Fibroblast of lung (primary cell): ENCODE results near the gene PALLD. TPM values are rescaled to one million over a fixed set of nuclear protein-coding genes. Genes with fewer than 3 reads are reported as not detected.

ENCODE experiments used
- DNase-seq, 2 donors: peaks; one replicate each; pipeline versions ENCODE4 v3.0.0 to v3.0.0-alpha.2; 2010; ENCODE audit warnings: low read depth in 2 of 2
- H2AFZ ChIP-seq: 2 replicates; pipeline ENCODE4 v1.5.1; 2012; ENCODE audit warnings: low read length, control low read depth, inconsistent platforms
- H3K27ac ChIP-seq: 2 replicates; pipeline ENCODE4 v1.5.1; 2011; ENCODE audit warnings: low read length, control low read depth; ENCODE audit not compliant: insufficient read depth
- H3K27me3 ChIP-seq: 2 replicates; pipeline ENCODE4 v1.5.1; 2011; ENCODE audit warnings: mild to moderate bottlenecking, low read length; ENCODE audit not compliant: control insufficient read depth, insufficient read depth
- H3K36me3 ChIP-seq: 2 replicates; pipeline ENCODE4 v1.5.1; 2011; ENCODE audit warnings: low read length; ENCODE audit not compliant: control insufficient read depth, insufficient read depth
- H3K4me1 ChIP-seq: 2 replicates; pipeline ENCODE4 v1.5.1; 2011; ENCODE audit warnings: low read length; ENCODE audit not compliant: control insufficient read depth, insufficient read depth; ENCODE audit errors: extremely low read depth
- H3K4me2 ChIP-seq: 2 replicates; pipeline ENCODE4 v1.5.1; 2011; ENCODE audit warnings: low read length, control low read depth; ENCODE audit not compliant: insufficient read depth; ENCODE audit errors: extremely low read depth
- H3K4me3 ChIP-seq, 4 experiments: fragments of 200-600 bp in 1 of 4; sonication (generic) in 1 of 4; replicated peaks in 1 of 4; 2 replicates each; pipeline ENCODE4 v1.5.1; 2011 to 2016; ENCODE audit warnings: low read length in 4 of 4, low read depth in 3 of 4, mild to moderate bottlenecking in 3 of 4, control low read depth in 2 of 4, inconsistent platforms in 1 of 4, mixed read lengths in 1 of 4; ENCODE audit not compliant: insufficient read depth in 1 of 4; ENCODE audit errors: control extremely low read depth in 1 of 4
- H3K79me2 ChIP-seq: 2 replicates; pipeline ENCODE4 v1.5.1; 2012; ENCODE audit warnings: mild to moderate bottlenecking, low read length, inconsistent platforms; ENCODE audit not compliant: control insufficient read depth, insufficient read depth
- H3K9ac ChIP-seq: 2 replicates; pipeline ENCODE4 v1.5.1; 2011; ENCODE audit warnings: mild to moderate bottlenecking, low read length, control low read depth; ENCODE audit not compliant: insufficient read depth
- H3K9me3 ChIP-seq: 2 replicates; pipeline ENCODE4 v1.5.1; 2012; ENCODE audit warnings: low read depth, low read length; ENCODE audit not compliant: control insufficient read depth, insufficient read depth
- H4K20me1 ChIP-seq: 2 replicates; pipeline ENCODE4 v1.5.1; 2011; ENCODE audit warnings: low read length; ENCODE audit not compliant: control insufficient read depth, insufficient read depth; ENCODE audit errors: extremely low read depth
- EZH2 ChIP-seq: IDR thresholded peaks from 2 replicates; pipeline ENCODE4 v1.5.1; 2012; ENCODE audit warnings: low read length, control low read depth, mild to moderate bottlenecking; ENCODE audit errors: missing control alignments
- polyA plus RNA-seq, 2 donors: library from polyadenylated mRNA; depleted of rRNA in 1 of 2; stranded (reverse) in 1 of 2; unstranded in 1 of 2; fragments of >200 nt; gene quantifications; 2 replicates each; pipeline ENCODE4 v1.2.1, GENCODE V29; 2011 to 2012; ENCODE audit warnings: missing spikeins in 1 of 2
- total RNA-seq: library from RNA; depleted of rRNA; stranded (reverse); fragments of >200 nt; gene quantifications from 2 replicates; pipeline ENCODE4 v1.2.1, GENCODE V29; 2014
- TF ChIP-seq, protein P1 (sequence below), 2 donors: IDR thresholded peaks in 1 of 2; conservative IDR thresholded peaks in 1 of 2; 1 replicate in 1 of 2; 2 replicates in 1 of 2; pipeline ENCODE4 v1.5.1; 2011 to 2012; ENCODE audit warnings: low read length in 2 of 2, control low read depth in 1 of 2, inconsistent platforms in 1 of 2, low read depth in 1 of 2, mild to moderate bottlenecking in 1 of 2

Gene PALLD
- total and polyA plus RNA-seq, 2 donors (not counting 1 experiment from before 2014, with no cell fraction given): 200 to 205 TPM

DNA sequence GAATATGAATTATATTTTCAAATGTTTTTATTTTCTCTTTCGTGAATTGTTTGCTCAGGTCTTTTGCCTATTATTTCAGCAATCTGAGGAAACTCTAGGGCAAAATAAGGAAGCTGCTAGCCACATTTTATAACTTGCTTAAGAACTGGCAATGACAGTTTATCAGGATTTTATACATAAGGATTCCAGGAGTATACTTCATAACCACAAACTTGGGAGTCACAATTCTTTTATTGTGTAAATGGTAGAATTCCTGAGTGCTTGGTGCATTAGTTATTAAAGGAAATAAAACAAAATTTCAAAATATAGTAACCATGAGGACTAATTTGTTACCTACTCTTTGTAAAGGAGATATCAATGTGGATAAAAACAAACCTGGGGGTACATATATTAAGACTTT is 54.4 kb downstream of the PALLD start:
- Histone ChIP-seq H3K79me2 (no peaks in the 10 kb centered on the region), H3K36me3 (no peaks in the 10 kb centered on the region), H3K9ac (no peak overlapping the region), H4K20me1 (no peaks in the 10 kb centered on the region), H3K27ac (peak overlapping the region; percentile 81), H3K27me3 (no peaks in the 10 kb centered on the region), H3K4me1 (peaks cover 15% of the 10 kb centered on the region), H2AFZ (no peak overlapping the region), H3K9me3 (no peaks in the 10 kb centered on the region), H3K4me3 (no peak overlapping the region), H3K4me2 (peak overlapping the region; percentile 23)
- peak; percentile 89 to 91 for DNase-seq
- TF ChIP-seq, protein P1, sequence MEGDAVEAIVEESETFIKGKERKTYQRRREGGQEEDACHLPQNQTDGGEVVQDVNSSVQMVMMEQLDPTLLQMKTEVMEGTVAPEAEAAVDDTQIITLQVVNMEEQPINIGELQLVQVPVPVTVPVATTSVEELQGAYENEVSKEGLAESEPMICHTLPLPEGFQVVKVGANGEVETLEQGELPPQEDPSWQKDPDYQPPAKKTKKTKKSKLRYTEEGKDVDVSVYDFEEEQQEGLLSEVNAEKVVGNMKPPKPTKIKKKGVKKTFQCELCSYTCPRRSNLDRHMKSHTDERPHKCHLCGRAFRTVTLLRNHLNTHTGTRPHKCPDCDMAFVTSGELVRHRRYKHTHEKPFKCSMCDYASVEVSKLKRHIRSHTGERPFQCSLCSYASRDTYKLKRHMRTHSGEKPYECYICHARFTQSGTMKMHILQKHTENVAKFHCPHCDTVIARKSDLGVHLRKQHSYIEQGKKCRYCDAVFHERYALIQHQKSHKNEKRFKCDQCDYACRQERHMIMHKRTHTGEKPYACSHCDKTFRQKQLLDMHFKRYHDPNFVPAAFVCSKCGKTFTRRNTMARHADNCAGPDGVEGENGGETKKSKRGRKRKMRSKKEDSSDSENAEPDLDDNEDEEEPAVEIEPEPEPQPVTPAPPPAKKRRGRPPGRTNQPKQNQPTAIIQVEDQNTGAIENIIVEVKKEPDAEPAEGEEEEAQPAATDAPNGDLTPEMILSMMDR (conservative IDR thresholded peaks at IDR 0.05 in 1 of 2, IDR thresholded peaks at IDR 0.05 in 1 of 2; ENCODE audit: low read depth in 1 of 2, low read length in 2 of 2): no peak
- TF ChIP-seq EZH2: no peak

DNA sequence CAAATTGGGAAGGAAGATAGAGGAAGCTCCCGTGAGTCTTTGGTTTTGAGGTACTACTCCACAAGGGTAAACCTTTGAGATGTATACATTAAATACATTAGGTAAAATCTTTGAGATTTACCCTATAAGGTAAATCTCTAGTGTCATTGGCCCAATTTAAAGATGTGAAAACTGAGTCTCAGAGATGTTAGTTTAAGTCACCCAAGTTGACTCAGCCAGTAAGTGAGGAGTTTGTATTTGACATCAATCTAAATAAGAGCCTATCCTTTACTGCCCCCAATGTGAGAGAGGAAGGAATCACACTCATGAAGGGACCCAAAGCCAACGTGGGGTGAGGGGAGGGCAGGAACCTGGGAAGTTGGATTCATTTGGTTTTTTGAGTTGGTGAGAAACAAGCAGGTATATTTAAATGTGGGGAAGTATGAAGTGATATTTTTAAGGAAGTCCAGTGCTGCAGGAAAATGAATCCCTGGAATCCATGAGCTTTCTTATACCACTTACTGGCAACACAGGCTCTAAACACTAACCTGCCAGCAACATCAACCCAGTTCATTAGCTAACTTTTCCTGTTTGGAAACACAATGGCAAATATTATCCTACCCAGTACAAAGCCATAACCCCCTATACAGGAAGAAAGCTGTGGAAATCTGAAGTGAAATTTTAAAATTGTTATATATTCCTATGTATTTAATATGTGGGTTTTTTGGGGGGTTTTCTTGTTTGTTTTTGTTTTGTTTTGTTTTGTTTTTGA is 55.3 kb downstream of the PALLD start:
- Histone ChIP-seq H3K27ac (peak overlapping the region; percentile 81), H3K4me3 (no peak overlapping the region), H3K79me2 (no peaks in the 10 kb centered on the region), H3K4me2 (no peak overlapping the region), H3K36me3 (no peaks in the 10 kb centered on the region), H3K9me3 (no peaks in the 10 kb centered on the region), H2AFZ (no peak overlapping the region), H3K9ac (no peak overlapping the region), H3K4me1 (peaks cover 15% of the 10 kb centered on the region), H4K20me1 (no peaks in the 10 kb centered on the region), H3K27me3 (no peaks in the 10 kb centered on the region)
- TF ChIP-seq, protein P1 (conservative IDR thresholded peaks at IDR 0.05 in 1 of 2, IDR thresholded peaks at IDR 0.05 in 1 of 2; ENCODE audit: low read depth in 1 of 2, low read length in 2 of 2): no peak
- no peak for TF ChIP-seq EZH2
- DNase-seq: no peak

DNA sequence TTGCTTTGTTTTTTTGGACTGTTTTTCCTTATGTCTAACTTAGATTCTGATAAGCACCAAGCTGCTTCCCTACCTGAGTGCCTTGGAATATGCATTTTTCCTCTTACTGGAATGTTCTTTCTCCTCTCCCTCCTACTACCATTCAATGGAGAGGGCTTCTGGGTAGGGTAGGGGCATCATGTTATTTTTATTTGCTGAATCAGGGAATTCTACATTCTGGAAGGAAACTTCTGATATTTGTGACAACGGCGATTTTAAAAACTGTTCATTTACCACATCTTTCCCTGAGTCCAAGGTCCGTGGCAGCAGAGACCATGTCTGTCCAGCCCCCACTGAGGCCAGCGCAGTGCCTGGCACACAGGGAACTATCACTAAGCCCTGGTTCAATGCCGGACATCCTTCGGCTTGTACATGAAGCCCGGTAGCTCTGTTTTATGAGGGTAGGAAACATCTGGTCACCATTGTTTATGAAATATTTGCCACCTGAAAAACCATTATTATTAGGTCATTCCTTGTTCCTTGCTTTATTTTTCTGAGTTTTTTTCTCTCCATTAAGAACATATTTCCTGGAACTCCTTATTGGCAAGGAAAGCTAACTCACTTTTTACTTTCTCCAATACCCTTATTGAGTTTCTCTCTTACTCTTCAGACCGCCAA is 57.0 kb downstream of the PALLD start:
- no peak overlapping the region for H3K27ac ChIP-seq
- no peaks in the 10 kb centered on the region for H3K36me3 ChIP-seq
- DNase-seq: no peak
- H3K4me2 ChIP-seq: no peak overlapping the region
- no peak for TF ChIP-seq EZH2
- TF ChIP-seq, protein P1 (conservative IDR thresholded peaks at IDR 0.05 in 1 of 2, IDR thresholded peaks at IDR 0.05 in 1 of 2; ENCODE audit: low read depth in 1 of 2, low read length in 2 of 2): no peak
- peaks cover 19% of the 10 kb centered on the region for H3K4me1 ChIP-seq
- H3K4me3 ChIP-seq: no peak overlapping the region
- H4K20me1 ChIP-seq: no peaks in the 10 kb centered on the region
- H2AFZ ChIP-seq: no peak overlapping the region
- H3K9ac ChIP-seq: no peak overlapping the region
- H3K9me3 ChIP-seq: no peaks in the 10 kb centered on the region
- no peaks in the 10 kb centered on the region for H3K27me3 ChIP-seq
- H3K79me2 ChIP-seq: no peaks in the 10 kb centered on the region
